T-helper 22 cell (primary cell): ENCODE data around the gene SBF2.

Source experiments
- DNase-seq: peaks from one replicate; pipeline ENCODE4 v3.0.0-alpha.2; 2020; ENCODE audit warnings: low read depth

SBF2 gene

DNA sequence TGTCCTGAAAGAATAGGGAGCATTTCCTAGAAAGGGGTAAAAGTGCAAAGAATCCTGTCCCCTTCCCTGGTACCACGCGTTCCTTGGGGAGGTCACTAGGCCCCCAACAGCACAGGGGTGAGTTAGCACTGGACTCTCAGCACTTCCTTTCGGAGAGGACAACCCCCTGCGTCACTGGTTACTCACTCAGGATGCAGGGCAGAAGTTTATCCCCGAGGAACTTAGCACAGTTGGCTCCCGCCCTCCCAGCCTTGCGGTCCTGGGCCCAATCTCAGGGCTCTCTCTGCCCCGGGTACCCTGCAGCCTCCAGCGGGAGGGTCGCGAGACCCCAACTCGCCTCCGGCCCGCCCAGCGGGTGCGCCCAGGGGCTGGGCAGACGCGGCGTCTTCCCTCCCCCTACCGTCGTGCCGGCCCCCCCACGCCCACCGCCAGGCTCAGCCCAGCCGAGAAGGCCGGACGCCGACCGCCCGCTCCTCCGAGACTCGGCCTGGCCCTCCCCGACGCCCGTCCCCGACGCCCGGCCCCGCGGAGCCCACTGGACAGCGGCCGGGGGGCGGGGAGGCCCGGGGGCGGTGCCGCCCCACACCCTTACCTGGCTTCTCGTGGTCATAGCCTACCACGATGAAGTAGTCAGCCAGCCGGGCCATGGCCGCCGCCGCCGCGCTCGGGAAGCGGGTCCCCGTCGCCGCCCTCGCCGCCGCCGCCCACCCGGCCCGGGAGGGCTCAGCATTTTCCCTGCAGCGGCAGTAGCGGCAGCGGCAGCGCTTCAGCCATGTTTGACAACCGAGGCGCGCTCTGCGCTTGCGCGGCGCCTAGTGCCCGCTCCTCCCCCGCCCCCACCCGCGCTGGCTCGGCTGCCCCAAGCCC, at the start of gene SBF2:
TSS of gene SBF2 (minus strand) at position 797 of the 867 bp plus-strand sequence. CDS start at position 647, 150 bp downstream.
- DNase-seq: peak; percentile 59

DNA sequence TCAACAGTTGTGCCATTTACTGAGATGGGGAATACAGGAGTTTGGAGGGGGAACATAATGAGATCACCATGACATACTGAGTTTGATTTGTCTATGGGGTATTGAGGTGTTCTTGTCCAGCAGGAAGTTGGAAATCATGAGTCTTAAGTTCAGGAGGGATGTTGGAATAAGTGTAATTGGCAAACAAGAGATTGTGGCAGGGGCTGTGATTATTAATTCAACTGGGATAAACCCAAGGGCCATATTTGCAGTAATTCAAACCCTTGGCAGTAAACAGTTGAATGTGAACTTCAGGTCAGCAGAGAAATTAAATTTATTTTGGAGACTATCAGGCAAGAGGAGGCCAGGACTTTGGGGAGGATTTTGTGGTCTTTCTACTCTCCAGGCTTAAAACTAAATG, 44.3 kb upstream of the SBF2 start:
- no peak for DNase-seq

DNA sequence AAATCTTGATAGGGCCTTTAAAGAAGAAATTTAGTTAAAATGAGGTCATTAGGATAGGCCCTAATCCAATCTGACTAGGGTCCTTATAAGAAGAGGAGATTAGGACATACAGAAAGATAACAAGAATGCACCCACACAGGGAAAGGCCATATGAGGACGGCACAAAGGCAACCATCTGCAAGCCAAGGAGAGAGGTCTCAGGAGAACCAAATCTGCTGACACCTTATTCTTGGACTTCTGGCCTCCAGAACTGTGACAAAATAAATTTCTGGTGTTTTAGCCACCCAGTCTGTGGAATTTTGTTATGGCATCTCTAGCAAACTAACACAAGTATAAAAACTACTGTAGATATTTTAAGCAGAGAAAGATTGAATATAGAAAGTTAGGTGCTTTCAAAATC, 39.5 kb upstream of the SBF2 start:
- no peak for DNase-seq

DNA sequence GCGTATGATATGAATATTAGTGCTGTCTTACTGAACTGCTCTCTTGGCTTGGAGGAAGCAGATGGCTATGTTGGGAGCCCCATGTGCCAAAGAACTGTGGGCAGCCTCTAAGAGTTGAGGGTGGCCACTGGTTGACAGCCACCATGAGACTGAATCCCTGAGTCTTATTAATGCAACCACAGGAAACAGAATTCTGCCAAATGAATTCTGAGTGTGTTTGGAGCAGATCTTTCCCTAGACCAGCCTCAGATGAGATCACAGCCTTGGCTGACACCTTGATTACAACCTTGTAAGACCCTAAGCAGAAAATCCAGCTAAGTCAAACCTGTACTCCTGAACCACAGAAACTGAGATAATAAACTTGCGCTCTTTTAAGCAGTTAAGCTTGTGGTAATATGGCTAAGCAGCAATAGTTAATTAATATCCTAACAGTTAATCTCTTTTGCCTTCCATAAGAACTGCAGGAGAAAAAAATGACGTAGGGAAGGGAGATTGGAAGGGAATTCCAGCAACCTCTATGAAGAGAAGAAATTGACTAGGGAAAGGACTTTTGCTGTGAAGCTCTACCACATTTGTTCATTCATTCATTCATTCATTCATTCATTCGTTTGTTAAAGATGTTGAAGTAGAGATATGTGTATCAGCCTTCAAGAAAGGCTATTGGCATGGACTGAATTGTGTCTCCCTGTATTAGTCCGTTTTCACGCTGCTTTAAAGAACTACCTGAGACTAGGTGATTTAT, 37.7 kb upstream of the SBF2 start:
- DNase-seq: no peak

DNA sequence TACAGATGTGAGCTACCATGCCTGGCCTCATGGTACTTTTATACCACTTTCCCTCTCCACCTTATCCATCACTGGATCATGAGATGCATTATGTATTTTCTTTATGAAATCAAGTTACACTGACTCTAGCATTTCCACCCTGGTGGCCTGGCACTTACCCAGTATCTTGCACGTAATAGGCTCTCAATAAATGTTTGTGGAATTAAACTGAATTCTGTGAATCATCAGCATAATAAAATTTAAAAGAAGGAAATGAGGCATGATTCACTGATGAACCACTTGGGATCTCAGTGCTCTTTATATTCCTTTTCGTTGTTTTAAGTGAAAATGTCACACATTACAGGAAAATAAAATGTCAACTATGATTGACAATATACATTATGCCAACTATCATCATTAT, 35.9 kb upstream of the SBF2 start:
- DNase-seq: no peak

DNA sequence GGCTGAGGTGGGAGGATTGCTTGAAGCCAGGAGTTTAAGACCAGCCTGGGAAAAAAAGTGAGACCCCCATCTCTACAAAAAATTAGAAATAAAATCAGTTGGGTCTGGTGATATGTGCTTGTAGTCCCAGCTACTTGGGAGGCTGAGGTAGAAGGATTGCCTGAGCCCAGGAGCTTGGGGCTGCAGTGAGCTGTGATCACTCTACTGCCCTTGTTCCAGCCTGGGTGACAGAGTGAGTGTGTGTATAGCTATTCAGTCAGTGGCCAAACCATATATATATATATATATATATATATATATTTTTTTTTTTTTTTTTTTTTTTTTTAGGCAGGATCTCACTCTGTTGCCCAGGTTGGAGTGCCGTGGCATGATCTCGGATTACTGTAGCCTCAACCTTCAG, 35.3 kb upstream of the SBF2 start:
- DNase-seq: no peak

DNA sequence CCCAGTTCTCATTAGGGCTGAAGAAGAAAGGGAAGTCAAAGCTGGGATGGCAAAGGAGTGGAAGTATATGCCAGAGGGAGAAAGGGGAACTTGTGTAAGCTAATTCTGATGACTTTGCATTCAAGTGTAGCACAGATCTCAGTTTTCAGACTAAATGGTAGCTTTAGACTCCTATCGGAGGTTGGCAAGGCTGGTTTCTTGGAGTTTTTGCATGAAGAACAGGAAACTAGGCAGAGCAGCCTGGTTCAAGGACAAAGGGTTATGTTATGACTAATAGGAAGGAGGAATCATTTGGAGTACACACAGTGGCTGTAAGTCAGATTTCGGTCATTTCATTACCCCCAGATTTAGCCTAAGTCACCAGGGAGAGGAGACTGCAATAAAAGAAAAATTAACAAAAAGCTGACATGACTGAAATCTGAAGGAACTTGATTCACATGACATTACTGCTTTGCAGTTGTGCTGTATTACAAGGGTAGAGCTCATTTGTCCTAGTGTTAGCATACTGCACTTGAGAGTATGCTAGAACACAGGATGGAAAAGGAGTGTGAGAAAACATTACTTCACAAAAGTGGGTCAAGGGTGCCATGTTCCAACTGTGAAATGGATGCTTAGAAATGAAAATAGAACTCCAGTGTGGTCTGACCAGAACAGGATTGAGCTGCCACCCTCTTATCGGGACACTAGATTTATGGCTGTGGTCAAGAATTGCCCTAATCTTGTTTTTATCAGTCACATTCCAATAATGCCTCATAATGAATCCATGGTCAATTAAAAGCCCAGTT, 34.5 kb upstream of the SBF2 start:
- DNase-seq: no peak

DNA sequence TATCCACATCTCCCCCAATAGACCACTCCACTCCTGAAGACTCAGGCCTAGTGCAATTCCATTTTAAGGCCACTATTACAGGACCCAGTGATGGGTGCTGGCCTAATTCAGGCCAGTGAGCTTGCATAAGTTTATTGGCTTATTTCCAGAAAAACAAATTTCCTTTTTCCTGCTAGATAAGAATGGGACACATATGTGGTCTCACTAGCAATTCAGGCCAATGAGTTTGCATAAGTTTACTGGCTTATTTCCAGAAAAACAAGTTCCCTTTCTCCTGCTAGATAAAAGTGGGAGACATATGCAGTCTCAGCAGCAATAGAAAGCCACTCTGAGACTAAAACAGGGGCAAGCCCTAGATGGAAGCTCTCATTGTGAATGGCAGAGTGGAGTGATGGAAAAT, 33.2 kb upstream of the SBF2 start:
- DNase-seq: no peak

DNA sequence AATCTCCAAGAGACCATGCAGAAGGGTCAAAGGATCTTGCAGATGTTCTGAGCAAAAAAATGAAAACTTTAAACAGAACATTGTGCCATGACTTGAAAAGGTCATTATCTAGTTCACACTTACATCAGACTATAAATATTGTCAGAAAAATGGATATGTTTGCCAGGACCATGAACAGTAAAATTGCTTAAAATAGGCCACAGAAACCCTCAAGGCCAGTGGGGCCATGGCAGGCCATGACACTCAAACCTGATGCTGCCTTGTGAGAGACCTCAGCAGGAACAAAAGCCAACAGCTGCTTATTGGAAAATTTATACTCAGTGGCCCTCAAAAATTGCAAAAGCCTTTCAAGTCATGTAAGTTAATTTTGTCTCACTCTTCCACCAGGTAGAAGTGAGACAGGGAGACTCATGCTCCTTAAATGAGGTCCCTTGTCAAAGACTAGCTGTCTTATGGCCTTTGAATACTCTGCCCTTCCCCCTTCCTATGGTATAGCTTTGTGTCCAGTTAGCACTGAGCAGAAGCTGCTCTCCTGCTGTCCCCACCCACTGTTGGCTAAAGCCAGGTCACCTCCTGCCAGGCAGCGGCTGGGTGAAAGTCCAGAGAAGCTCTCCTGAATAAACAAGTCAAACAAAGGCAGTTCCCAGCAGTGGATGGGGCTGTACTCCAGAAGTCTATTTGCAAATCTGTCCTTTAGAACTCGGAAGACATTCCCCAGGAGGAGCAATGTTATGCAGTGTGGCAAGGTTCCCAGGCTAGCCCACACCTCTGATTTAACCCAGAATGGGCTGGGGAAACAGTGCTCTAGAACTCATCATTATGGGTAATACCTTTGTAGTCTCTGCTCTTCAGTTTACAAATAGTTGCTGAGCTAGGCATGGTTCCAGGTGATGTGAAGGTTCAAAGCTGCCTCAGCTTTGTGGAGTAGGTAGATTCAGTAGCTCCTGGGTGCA, 32.3 kb upstream of the SBF2 start:
- no peak for DNase-seq

DNA sequence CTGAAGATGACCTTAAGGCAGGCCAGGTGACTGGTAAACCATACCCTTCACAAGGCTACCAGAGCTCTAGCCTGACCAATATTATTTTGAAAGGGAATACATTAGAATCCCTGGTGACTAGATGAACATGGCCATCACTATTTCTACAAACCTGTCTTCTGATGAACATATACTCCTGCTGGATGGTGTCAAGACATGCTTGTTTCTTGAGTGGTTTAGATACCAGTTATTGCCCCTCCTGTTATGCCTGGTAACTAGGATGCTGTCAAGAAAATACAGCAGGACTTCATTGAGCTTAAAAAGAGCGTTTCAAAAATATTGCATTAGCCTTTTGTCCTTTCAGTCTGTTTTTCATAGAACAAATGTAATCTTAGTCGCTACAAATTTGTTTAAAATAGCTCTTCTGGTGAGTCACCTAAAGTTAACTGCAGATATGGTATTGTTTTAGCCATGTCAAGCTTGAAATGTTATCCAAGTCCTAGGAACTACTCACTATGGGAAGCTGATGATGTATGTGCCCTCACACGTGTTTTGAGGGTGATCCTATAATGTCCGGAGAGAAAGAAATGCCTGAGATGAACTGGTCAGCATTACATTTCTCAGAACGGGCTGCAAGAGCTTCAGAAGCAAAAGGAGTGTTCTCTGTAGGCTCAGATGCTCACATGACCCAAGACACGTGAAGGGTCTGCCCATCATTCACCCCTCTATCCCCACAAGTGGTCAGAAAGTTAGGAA, 31.4 kb upstream of the SBF2 start:
- DNase-seq: no peak

DNA sequence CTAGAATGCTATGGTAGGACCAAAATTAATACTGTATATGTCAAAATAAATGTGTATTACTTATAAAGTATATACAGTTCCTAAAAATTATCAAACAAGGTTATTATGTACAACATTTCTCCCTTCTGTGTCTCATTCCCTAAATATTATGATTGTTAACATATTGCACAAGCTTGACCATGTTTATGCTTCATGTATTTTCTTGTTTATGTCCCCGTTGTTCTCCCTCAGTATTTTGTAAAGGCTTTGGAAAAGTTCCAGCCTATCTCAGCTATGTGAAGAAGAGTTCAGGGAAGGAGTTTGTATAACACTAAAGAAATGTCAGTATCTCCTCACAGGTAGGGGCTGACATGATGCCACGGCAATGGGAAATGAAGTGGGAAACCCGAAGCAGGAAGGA, 30.5 kb upstream of the SBF2 start:
- DNase-seq: no peak

DNA sequence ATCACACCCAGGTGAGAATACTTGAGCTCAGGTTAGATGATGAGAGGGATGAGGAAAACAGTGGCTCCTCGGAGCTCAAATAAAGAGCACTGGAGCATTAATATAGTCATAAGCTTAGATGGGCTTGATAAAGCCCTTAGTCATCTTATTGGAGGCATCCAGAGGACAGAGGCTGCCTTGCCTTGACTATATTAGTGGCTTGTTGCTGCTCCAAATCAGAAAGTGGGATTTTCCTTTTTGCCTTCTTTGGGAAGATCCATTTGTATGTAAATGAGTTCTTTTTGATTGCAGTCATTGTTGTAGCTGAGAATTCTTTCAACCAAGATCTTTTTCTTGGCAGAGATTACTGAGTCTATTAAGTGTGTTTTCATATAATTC, 29.8 kb upstream of the SBF2 start:
- no peak for DNase-seq

DNA sequence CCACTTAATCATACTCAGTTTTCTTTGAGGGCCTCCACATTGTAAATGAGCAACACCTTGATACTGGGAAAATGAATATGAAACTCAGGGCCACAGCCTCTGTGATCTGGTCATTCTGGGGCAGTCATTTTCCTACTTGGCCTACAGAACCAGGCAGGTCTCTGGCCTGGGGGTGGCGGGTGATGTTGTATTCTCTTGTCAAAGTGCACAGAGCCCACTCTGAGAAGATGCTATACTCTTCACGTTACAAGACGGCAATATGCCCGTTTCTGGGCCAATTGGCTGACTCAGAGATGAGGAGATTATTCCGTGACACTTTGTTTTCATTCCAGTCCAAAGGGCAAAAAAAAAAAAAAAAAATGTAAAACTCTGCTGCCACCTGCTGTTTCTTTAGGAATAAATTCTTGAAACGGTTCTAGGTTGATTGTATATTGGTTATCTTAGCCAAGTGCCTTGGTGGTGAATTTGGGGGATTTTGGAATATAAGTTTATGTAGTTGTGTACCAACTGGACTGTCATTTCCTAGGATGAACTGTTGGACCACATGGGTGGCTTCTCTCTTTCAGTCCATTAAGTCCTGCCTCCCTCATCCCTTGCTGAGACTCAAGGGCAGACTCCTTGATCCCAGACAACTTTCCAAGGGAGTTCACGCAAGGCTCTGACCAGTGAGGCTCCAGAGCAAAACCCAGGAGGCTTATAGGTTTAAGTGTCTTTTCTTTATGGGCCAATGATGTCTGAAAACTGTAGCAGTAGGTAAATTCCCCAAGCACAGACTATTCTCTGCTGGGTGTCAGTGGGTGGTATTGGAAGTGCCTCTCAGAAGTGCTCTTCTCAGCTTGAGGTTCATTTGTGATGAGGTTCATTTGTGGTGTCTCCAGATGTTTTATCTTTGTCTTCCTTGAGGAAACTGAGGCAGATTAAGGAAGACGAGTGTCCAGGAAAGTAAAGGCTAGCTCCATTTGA, 29.1 kb upstream of the SBF2 start:
- DNase-seq: no peak

DNA sequence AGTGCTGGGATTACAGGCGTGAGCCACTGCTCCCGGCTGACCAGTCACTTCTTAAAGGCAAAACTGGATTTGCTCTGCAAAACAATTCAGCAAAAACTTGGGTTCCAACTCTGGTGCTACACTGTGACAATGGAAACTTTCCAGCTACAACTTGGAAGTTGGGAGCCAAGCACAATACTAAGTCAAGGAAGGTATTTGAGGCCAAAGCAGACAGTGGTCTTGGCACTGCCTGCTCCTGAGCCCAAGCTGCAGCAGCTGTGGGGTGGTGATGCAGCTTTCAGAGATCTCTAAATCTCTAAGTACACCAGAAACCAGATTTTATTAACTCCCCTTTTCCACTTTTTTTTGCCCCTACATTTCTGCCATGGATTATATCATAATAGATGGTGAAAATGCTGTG, 28.4 kb upstream of the SBF2 start:
- DNase-seq: no peak

DNA sequence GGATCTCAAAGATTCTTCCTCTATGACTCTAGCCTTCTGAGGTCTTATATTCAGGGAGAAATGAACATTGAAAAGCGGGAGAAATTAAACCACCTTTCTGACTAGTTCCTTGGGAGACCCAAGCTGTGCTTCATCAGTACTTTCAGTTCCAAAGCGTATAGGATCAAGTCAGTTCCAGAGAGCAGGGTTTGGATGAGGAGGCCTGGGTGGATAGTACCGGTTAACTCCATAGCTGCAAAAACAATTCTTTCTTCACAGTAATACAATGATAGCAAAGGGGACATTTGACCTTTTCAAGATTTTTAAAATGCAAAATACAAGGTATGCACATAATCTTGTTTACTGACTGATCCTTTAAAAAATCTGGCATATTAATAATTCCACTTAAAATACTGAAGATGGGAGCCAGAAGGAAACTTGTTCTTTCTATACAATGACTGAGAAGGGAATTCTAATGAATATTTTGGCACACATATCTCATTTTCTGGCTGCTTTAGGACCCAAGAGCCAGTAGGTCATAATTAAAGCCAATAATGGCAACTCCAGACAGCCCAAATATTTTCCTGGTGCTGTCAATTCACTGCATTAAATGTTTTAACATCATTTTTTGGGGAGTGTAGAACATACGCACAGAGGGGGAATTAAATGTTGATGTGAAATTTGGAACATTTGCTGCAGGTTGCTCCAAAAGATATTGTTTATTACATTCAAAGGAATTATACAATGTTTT, 26.9 kb upstream of the SBF2 start:
- no peak for DNase-seq

DNA sequence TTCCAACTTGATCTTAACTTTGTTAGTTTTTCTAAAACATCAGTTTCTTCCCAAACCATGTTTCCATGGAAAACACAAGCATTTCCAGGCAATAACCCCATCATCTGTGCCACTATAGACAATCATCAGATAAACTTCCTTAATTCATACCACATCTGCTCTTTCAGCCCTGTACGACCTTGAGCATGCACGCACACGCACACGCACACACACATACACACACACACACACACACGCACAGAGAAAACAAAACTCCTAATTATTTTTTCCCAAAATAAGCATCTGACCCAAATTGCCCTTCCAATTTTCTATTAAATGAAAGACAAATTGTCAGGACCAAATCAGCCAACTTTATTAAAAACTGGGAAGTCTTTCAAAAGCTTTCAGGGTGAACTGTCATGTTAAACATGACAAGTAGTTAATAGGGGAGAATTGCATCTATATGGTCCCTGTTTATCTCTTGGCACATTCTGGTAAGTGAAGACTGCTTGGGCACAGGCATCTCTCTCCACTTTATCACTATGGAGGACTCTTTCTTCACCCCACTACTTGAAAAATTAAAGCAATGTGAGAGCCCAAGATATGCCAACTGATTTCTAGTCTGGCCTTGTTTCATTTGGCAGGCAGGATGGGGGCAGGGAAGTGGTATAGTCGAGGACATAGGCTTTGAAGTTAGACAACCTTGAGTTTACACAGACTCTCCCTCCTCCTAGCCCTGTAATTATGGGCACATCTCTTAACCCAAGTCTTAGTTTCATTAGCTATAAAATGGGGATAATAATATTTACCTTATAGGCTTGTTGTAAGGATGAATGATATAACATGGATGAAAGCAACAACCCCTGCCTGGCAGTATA, 25.9 kb upstream of the SBF2 start:
- no peak for DNase-seq

DNA sequence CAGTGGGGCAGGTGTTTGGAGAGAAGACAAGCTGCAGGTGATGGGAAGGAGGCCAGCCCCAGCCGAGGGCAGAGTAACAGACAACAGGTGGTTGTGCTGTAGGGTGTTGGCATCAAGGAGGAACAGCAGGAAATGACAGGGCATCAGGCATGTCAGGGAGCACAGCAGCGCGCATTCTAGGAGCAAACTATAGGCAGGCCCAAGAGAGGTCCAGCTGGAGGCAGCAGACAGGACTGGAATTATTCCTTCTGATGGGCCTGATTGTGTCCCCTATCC, 24.4 kb upstream of the SBF2 start:
- DNase-seq: no peak

DNA sequence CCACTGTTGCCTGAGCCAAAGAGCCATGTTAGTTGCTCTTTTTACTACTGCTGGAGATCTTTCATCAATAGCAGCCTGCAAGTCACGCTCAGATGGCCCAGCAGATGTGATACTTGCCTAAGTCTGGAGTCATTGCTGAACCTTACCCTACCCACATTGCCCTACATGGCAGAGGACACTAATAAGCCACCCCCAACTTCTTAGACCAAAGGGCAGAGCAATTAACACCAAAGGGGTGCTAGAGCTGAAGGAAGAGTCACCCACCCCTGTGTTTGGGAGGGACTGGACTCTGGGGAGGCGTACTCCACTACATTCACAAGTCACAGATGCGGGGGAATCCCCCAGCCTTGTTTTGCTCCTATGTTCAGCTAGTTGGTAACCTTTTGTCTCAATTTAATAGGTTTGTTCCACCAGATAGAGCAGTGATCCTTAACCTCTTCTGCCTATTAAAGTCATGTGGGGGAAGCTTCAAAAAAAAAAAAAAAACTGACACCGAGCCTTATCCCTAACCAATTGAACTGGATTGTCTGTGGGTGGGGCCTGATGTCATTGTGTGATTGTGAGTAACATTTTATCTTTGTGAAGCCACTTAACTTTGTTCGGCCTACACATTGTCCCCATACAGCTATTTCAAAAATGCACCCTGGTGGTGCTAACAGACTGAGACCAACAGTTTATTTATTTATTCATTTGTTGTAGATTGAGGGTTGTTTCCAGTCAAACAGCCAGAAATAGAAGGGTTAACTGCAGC, 23.9 kb upstream of the SBF2 start:
- no peak for DNase-seq
